GM21825 (cell line): ENCODE measurements around the gene FTO.
A peak's percentile ranks its signal among the peaks of the same experiment; 100 is the strongest.

Experiments
- ATAC-seq: cut with Tn5 transposase; IDR thresholded peaks from one replicate; pipeline ENCODE4 v1.9.1; 2021; ENCODE audit warnings: mild to moderate bottlenecking, moderate library complexity; ENCODE audit not compliant: unreplicated experiment

Gene FTO

DNA sequence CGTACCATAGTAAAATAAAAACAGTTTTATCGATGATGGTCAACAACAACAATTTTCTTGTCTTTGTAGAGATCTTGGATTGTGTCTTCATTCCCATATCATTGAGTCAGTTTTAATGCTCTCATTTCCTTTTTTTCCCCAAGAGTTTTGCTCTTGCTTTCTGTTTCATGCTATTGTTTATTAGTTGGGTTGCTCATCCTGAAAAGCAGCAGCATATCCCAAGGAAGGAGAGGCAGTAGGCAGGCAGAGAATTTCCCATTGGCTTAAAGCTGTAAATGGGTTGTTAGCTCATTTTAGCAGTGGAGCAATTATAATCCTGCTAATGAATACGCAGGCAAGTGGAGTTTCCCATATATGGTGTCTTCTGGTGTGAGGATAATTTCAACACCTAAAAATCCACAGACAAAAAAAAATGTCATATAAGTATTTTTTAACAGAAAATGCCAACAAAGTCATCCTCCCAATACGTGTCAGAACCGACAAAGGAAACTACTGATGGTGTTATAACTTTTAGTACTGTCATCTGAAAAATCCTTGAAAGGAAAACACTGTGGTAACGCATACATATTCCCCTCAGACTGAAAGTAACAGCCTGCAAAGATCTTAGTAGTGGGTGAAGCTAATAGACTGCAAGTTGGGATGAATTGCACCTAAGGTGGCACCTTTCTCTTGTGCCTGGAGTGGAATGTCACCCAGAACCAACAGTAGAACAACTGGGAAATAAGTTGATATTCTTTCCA lies 218.3 kb downstream of the FTO start:
- no peak for ATAC-seq

DNA sequence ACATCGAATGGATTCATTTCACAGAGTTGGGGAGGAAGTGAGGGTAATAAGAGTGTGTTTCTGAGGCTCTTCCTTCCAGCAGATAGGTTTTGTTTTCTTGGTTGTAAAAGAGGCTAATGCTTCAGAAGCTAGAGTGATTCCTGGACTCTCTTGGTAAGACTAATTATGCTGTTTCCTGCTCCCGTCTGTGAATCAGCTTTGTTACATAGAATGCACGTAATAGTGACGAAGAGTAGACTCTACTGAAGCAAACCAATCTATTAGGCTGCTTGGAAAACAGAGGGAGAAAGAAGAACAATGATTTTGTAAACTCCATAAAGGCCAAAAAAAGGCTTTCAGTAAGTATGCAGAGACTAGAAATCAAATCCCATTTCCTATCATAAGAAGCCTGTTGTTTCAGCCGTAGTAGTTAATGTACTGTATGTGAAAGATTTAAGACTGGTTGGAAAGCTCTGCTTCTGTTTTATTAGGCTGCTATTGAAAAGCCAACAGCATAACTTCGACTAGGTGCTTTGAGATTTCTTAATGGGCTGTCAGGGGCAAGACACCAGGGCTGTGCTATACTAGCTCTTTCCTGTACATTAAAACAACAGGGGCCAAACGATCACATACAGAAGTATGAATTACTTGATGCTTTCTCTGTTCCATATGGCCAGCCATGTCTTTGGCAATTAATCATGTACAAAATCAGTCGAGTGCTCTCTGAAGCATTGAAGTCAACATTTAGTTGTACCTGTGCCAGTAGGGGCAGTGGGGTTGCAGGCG lies 219.0 kb downstream of the FTO start:
- ATAC-seq: no peak

GRCh38 chr16:53924331-53925106 lies 220.6 kb downstream of the FTO start:
- no peak for ATAC-seq

DNA sequence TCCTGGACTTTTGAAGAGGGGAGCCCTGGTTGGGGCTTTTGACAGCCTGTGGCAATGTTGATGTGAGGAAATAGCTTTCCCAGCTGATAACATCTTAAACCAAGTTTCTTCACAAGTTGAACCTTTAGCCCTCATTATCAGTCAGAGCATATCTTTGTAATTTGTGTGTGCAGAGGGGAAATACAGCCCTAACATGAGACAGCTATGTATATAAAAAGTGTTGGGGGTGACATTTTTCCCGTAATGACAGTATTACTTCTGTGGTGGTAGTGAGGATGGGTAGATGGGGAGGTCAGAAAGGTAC lies 221.1 kb downstream of the FTO start:
- no peak for ATAC-seq

DNA sequence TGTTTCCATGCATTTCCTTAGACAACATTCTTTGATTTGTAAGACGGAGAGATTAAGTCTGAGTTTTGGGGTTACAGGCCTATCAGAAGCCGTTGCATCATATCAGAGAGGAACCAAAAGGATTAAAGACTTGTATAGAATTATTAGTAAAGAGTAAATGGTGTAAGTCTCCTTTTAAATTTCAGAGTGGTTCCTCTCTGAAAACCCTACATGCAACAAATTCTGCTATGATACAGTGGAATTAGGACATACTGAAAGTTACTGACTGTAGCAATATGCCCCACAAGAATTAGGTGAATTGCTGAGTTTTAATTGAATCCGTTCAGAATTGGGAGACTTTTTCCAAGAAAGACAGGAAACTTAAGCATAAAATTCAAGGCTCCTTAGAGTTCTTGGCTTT lies 221.6 kb downstream of the FTO start:
- no peak for ATAC-seq

- ATAC-seq: no peak
Observed at GRCh38 chr16:53926209-53926608, 222.3 kb downstream of the FTO start.

GRCh38 chr16:53932975-53933374 lies 229.0 kb downstream of the FTO start:
- ATAC-seq: no peak

DNA sequence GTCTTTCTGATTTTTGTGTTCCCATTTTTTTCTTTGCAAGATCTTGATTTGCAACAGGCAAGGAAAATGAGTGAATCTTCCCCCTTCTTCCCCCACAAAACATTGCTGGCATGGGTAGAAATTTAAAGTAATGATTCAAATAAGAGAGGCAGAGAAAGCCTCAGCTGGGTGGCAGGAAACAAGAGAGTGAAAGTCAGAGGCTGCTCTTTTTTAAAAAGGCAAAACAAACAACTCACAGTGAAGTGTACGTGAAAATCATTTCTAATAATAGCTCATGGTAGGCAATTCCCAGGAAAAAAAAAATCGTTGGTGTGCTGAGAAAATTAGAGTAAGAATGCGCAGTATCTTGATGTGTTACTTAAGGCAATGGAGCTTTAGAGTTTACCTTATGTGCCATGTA lies 229.5 kb downstream of the FTO start:
- ATAC-seq: no peak

DNA sequence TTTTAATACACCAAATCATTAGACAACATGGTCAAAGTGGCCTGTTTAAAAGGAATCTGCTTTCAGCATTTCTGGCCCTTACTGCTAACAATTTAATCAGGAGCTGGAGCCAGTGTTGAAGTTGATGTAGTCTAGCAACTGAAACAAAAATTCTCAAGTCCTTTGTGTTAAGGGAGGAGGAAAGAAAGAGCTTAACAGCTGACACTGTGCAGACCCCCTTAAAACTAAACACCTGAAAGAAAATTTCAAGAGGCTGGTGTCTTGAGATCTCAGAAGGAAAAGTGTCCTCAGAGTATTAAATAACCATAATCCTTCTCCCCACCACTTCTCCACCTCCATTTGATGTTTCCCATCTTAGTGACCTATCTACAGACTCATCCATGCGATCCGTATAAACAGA lies 232.1 kb downstream of the FTO start:
- no peak for ATAC-seq

DNA sequence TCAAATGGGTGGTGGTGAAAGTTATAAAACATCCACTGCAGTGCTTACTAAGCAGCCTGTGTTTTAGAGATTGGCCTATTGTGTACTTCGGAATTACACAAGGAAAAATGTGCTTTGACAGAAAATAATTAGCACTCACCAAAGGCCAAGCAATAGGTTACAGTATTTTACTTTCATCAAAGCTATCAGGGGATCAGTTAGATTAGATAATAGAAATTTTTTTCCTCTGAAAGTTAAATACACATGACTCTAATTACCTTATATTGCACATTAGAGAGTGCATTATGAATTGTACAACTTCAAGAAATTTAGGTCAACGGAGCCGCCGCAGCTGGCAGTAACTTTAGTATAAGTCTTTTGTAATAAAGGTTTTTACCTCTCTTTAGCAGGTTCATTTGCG lies 232.6 kb downstream of the FTO start:
- ATAC-seq: no peak

DNA sequence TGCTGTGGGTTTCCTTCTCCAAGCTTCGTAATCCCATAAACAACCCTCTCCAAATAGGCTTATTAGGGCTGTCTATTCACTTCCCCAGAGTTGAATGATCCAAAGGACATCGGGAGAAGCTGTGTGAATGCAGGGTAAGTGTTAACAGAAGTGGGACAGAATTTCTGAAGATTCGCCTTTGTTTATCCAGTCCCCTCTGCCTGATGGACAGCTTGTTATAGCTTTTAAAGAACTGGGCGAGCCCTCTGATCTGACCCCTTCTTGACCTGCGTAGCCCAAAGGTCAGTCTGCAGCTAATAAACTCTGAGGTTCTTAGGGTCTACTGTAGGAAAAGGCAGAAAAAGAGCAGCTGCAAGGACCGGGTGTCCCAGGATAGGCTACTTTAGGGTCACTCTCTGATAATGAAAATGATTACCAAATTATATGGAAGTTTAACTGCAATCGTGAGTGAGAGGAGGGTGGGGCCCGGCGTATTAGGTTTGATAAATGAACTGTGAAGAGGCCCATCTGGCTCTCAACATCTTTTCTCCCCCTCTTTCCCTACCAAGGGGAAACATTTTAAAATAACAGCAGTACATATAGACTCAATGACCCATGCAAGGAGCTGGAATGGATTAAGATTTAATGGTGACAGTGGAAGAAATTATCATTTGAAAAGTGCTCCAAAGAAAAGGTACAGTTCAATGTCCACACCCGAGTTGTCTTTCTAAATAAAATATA lies 233.4 kb downstream of the FTO start:
- no peak for ATAC-seq

- no peak for ATAC-seq
Observed at GRCh38 chr16:53944025-53944424, 240.1 kb downstream of the FTO start.

- no peak for ATAC-seq
Observed at GRCh38 chr16:53945996-53946395, 242.0 kb downstream of the FTO start.

GRCh38 chr16:53946746-53947386 lies 242.9 kb downstream of the FTO start:
- no peak for ATAC-seq

DNA sequence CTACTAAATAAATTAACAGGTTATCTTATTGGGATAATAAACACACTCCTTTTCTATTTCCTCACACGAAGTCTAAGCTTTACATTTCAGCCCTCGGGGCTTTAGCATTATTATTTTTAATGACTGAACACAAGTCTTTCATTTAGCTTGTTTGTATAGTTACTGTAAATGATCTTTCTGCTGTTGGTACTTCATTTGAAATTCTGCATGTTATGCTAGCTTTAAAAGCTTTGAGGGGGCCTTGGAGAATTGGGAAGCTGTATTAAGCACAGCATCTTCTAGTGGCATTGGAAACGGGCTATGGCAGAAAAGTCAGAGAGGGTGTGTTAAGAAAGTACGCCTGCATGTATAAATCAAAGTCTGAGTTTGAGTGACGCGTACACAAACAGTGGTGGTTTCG lies 243.7 kb downstream of the FTO start:
- ATAC-seq: no peak

DNA sequence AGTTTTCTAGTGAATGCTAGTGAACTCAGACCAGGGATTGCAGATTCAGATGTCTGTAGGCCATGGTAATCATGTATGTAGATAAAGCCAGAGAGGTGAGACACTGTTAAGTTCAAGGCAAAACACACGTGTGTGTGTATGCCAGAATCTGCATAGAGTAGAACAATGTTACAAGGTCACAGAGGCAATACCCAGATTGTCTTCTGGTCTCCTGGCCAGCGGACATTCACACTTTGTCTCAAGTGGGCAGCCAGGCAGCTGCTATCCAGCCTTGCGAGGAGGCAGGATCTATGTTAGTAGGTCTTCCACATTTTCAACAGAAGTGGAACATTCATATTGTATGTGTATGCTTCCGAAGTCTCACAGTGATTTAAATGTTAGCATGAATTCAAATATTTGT lies 244.4 kb downstream of the FTO start:
- no peak for ATAC-seq

DNA sequence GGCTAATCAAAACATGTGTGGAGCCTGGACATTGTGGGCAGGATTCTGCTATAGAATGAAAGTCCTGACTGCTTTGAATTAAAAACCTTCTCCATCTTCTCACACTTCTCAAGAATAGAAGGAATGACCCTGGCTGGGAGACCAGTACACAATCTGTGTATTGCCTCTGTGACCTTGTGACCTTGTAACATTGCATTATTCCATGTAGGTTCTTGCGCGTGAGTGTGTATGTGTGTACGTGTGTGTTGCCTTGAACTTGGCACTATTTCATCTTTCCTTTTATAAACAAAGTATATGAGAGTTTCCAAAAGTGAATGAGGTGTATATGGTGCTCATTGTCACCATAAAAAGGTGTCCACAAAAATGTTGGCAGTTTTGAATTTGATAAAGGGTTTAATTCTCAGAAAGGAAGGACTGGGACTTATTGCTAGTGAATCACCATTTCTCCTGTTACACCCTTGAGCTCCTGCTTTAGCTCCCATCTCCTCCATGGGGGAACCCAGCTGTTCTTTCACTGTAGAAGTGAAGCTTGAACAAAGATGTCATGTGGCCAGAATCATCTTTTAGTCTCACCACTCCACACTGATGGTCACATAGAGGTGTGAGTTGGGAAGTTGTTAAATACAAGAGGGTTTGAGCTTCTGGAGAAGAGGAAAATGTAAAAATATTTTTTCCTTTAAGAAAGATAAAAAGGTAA lies 244.9 kb downstream of the FTO start:
- no peak for ATAC-seq

- peak; percentile 49 for ATAC-seq
Observed at GRCh38 chr16:53949715-53950410, 245.9 kb downstream of the FTO start.

- ATAC-seq: no peak
Observed at GRCh38 chr16:53950677-53951076, 246.7 kb downstream of the FTO start.
